H7 (cell line): Measurements from ENCODE around the gene ZNF454. TPM values are rescaled to one million over a fixed set of nuclear protein-coding genes. Genes with fewer than 3 reads are reported as not detected.

Source experiments
- DNase-seq: peaks from one replicate; pipeline ENCODE4 v3.0.0; 2012
- H3K27me3 ChIP-seq: 2 replicates; pipeline ENCODE4 v1.6.0; 2011; ENCODE audit warnings: mild to moderate bottlenecking, low read length; ENCODE audit not compliant: control insufficient read depth, insufficient read depth
- H3K36me3 ChIP-seq: replicated peaks from 2 replicates; pipeline ENCODE4 v1.5.1; 2011; ENCODE audit warnings: low read length; ENCODE audit not compliant: control insufficient read depth, insufficient read depth
- H3K4me3 ChIP-seq: 2 replicates; pipeline ENCODE4 v1.5.1; 2011; ENCODE audit warnings: low read depth, mild to moderate bottlenecking, control low read depth, low read length, moderate library complexity; ENCODE audit not compliant: insufficient read depth
- total RNA-seq: library from RNA; depleted of rRNA; stranded (reverse); fragments of >200 nt; shearing (Covaris generic); gene quantifications from 2 replicates; pipeline ENCODE4 v1.2.3, GENCODE V29; 2014; rRNA removed

Gene ZNF454
- total RNA-seq: 0.14 and 1.3 TPM in 2 replicates

DNA sequence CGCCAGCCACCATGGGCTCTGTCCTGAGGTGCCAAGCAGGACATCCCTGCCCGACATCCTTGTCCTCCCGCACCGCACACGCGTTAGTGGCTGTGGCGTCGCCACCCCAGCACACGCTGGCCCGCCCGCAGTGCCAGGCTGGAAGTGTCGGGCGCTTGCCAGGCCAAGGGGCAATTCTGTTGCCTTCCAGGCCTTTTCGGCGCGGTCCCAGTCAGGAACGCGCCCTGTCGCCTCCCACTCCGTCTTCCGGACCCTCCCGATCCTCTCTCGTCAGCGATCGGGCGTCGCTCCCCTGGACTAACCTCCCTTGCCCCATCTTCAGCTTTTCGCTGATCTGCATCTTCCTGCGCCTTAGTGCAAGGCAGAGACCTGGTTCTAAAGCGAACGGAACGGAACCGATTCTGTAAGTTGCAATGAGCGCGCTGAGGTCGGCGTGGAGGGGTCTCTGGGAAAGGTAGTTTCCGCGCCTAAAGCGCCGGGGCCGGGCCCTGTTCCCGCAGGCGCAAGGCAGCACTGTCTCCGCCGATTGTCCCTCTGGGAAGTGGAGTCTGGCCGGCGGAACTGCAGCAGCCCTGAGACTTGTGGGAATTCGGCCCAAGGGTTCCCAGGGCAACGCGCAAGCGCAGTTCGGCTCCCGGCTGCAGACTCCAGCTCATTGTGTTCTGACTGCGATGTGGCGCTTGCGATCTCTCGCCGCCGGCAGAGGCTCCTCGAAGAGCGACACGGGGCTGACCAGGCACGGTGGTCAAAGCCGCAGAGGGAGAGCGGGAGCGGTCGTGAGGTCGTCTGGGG, at the start of gene ZNF454:
Gene ZNF454, plus strand, starts transcription at position 630 of the 792 bp plus-strand sequence. CDS start 1,594 bp downstream, outside the sequence.
- peak within 1 kb of the TSS; percentile 29; the same call in 1 of the 2 replicates for H3K4me3 ChIP-seq
- H3K27me3 ChIP-seq: no peaks in the 10 kb centered on the region
- DNase-seq: peak; percentile 25
- H3K36me3 ChIP-seq: no peaks in the 10 kb centered on the region

DNA sequence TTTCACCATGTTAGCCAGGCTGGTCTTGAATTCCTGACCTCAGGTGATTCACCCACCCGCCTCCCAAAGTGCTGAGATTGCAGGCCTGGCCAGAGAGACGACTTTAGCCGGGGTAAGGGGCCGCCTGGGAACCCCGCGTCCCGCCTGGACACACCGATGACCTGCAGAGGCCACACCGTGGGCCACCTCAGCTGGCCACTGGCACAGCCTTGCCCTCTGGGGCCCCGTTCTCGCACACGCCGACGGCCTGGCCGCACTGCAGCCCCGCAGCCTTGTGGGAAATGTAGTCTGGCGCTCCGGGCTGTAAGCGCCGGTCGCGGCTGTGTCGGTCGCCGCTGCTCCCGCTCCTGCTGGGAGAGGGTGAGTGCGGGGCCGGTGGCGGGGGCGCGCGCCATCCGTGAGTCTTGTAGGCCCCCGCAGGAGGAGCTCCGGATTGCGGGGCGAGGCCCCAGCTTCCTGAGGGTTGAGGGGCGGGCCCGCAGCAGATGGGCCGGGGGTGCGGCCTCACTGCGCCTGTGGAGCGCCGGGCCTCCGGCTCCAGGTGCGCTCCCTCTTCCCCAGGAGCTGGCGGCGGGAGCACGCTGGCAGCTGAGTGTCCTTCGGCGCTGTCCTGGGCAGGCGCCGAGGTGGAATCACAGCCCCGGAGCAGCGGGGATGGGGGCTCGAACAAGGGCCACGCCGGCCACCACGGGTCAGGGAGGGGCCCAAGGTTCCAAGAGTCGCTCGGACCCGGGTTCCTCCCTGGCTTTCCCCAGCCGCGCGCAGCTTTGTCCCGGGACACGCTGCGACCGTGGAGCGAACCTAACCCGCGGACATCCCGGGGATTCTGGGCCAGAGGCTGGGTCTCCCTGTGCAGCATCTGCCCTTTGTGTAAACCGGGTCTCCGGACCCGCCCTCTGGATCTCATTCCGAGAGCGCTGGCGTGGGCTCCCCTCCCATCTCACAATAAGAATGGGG, 45.1 kb upstream of the ZNF454 start, which contains the start of gene ZFP2:
Gene ZFP2, plus strand, starts transcription at position 299 of the 957 bp plus-strand sequence. CDS start 35,401 bp downstream, outside the sequence.
- peak; percentile 88 for DNase-seq
- H3K36me3 ChIP-seq: no peaks in the 10 kb centered on the region
- H3K27me3 ChIP-seq: no peaks in the 10 kb centered on the region; the same call in 1 of the 2 replicates
- peak within 1 kb of the TSS; percentile 86 for H3K4me3 ChIP-seq

DNA sequence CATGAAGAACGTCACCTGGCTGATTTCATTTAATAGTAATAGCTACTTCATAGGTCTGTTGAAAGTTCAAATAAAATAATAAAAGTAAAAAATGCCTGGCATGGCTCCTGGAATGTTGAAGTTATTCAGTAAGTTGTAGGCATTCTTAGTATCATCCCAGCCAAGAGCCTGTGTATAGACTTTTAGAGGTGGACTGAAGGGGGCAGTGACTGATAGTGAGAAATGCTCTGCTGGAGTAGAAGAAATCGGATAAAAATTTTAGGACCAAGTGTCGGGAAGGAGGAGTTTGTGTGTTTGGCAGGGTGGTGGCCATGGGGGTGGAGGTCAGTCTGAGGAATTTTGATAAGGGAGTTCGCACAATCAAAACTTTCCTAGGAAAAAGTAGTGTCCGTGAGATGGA, 41.7 kb upstream of the ZNF454 start:
- no peak for DNase-seq
- Histone ChIP-seq H3K36me3 (no peaks in the 10 kb centered on the region), H3K27me3 (no peaks in the 10 kb centered on the region; the same call in 1 of the 2 replicates), H3K4me3 (no peak overlapping the region)

DNA sequence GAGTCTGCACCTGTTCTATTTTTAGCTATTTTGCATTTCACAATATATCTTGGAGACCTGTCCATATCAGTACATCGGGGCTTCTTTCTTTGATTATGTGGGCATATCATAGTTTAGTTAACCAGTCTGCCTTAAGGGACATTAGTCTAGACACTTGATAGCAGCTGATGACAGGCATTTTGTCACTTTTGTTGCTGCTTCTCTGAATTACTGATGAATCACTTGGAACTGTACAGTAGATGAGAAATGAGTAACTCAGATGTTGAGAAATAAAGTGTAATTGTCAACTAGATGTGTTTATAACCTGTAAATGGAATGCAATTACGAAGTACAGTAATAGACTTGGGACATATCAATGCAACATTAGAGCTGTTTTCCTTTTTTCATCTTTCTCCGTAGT, 38.1 kb upstream of the ZNF454 start:
- Histone ChIP-seq H3K27me3 (no peaks in the 10 kb centered on the region), H3K4me3 (no peak overlapping the region), H3K36me3 (no peaks in the 10 kb centered on the region)
- DNase-seq: no peak

DNA sequence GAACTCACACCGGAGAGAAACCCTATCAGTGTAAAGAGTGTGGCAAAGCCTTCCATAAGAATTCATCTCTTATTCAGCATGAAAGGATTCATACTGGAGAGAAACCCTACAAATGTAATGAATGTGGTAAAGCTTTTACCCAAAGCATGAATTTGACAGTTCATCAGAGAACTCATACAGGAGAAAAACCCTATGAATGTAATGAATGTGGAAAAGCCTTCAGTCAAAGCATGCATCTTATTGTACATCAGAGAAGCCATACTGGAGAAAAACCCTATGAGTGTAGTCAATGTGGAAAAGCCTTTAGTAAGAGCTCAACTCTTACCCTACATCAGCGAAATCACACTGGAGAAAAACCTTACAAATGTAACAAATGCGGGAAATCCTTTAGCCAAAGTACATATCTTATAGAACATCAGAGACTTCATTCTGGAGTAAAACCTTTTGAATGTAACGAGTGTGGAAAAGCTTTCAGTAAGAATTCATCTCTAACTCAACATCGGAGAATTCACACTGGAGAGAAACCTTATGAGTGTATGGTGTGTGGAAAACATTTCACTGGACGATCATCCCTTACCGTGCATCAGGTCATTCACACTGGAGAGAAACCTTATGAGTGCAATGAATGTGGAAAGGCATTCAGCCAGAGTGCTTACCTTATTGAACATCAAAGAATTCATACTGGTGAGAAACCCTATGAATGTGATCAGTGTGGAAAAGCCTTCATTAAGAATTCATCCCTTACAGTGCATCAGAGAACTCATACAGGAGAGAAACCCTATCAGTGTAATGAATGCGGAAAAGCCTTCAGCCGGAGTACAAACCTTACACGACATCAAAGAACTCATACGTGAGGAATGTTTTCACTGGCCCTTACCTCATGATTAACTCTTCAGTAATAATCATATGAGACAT, 8.9 kb upstream of the ZNF454 start:
- H3K4me3 ChIP-seq: no peak overlapping the region
- H3K27me3 ChIP-seq: no peaks in the 10 kb centered on the region
- no peak for DNase-seq
- no peaks in the 10 kb centered on the region for H3K36me3 ChIP-seq

DNA sequence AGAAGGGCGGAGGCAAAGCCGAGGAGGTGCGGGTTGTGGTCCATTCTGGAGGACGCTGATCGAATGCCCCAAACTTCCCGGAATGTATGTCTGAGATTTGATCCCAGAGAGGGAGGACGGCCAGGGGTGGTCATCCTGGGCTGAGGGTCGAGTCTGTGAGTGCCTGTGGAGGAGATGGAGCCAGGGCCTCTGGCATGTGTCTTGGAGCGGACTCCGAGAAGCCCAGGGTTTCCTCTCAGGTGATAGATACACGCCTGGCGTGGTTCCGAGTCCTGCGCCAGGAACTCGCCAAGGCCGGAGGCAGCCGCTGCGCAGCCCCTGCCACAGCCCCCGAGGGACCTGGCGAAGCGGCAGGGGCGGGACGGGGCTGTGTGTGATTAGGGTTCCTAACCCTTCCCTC, 363 bp downstream of the ZNF454 start:
- Histone ChIP-seq H3K36me3 (no peaks in the 10 kb centered on the region), H3K27me3 (no peaks in the 10 kb centered on the region), H3K4me3 (peak overlapping the region; percentile 13; the same call in 1 of the 2 replicates)
- DNase-seq: peak; percentile 26

DNA sequence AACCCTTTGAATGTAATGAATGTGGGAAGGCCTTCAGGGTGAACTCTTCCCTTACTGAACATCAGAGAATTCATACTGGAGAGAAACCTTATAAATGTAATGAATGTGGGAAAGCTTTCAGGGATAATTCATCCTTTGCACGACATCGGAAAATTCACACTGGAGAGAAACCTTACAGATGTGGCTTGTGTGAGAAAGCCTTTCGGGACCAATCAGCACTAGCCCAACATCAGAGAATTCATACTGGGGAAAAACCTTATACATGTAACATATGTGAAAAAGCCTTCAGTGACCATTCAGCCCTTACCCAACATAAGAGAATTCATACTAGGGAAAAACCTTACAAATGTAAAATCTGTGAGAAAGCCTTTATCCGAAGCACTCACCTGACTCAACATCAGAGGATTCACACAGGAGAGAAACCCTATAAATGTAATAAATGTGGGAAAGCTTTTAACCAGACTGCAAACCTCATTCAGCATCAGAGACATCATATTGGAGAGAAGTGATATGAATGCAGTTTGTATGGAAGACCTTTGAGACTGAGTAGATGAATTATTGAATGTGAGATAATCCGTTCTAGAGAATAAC, 24.6 kb downstream of the ZNF454 start:
- Histone ChIP-seq H3K27me3 (no peaks in the 10 kb centered on the region), H3K4me3 (no peak overlapping the region), H3K36me3 (no peaks in the 10 kb centered on the region)
- DNase-seq: no peak

DNA sequence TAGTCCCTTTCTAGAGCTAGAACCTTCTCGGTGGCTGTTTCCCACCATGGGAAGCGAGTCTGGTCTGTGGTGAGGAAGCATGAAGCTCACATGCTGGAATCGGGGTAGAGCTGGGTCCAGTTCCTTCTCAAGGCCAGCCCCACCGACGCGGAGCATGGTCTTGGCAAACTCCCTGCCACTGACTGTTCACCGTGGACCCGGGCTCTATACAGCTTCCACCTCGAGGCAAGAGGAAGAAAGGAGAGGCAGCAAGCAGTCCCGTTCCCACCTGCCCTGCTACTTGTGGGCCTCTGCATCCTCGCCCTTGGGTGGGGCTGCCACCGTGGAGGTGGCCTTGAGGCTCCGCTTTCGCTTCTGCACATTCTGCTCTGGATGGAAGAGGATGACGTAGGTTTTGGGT, 40.4 kb downstream of the ZNF454 start:
- no peaks in the 10 kb centered on the region for H3K27me3 ChIP-seq
- no peak for DNase-seq
- H3K4me3 ChIP-seq: no peak overlapping the region
- H3K36me3 ChIP-seq: no peaks in the 10 kb centered on the region

DNA sequence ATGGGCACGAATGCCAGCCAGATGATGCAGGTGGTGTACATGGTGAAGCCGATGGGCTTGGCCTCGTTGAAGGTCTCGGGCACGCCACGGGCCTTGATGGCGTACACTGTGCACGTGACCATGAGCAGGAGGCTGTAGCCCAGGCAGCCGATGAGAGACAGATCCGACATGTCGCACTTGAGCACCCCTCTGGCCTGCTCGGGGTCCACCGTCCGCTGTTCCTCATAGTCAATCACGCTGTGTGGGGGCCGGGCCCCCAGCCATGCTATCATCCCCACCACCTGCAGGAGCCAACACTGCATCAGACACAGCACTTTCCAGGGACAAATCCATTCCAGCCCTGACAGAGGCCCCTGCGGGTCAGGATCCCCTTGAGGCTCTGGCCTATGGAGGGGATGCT, 41.9 kb downstream of the ZNF454 start:
- Histone ChIP-seq H3K36me3 (no peaks in the 10 kb centered on the region), H3K27me3 (no peaks in the 10 kb centered on the region), H3K4me3 (no peak overlapping the region)
- DNase-seq: no peak

DNA sequence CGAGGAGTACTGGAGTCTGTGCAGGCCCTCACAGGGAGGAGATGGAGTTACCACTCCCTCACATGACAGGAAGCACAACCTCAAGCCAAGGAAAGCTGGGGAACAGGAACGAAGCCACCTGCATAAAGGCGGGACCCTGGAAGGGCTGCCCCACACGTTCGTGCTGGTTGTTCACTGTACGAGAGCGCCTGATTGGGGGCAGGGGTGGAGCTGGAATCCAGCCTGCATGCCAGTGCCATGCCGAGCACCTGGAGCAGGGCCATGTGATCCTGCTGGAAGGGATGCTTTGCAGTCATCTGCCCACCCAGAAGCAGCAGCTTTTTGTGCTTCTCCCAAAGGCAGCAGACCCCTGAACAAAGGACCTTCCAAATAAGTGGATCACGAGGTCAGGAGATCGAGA, 42.7 kb downstream of the ZNF454 start:
- Histone ChIP-seq H3K27me3 (no peaks in the 10 kb centered on the region), H3K4me3 (no peak overlapping the region), H3K36me3 (no peaks in the 10 kb centered on the region)
- DNase-seq: no peak

DNA sequence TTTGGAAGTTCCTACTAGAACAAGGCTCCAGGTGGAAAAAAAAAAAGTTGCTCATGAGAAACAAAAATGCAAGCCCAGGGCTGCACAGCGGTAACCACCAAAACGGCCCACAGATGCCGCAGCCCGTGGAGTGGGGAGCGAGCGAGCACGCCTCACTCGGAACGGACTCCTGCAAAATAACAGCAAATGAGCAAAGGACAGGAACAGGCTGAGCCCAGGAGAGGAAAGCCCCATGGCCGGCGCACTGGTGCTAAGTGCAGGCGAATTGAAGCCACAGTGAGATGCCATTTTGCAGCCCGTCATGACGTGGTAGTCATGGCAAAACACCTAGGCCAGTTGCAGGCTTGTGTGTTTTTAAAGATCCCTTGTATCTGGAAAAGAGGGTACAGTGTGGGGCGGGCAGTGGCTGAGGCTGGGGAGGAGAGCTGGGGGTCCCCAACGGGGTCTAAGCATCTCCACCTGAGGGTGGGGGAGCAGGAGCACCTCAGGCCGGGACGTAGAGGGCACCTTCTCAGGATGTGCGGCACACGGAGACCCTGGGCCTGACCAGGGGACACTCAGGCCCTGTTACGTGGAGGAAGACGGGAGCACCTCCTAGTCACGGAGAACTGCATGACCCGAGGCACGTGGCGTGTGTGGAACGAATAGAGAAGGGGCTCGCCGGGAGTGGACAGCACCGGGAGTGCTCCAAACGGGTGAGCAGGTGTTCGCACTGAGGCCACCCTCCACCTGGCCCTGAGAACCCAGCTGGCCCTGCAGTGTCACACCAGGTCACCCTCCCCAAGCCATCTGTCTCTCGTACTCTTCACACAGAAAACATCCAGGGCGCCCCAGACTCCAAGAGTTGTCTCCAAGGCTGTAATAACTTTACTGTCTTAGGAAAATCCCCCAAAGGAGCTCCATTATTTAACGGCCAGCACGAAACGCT, 43.4 kb downstream of the ZNF454 start:
- no peak overlapping the region for H3K4me3 ChIP-seq
- H3K36me3 ChIP-seq: no peaks in the 10 kb centered on the region

DNA sequence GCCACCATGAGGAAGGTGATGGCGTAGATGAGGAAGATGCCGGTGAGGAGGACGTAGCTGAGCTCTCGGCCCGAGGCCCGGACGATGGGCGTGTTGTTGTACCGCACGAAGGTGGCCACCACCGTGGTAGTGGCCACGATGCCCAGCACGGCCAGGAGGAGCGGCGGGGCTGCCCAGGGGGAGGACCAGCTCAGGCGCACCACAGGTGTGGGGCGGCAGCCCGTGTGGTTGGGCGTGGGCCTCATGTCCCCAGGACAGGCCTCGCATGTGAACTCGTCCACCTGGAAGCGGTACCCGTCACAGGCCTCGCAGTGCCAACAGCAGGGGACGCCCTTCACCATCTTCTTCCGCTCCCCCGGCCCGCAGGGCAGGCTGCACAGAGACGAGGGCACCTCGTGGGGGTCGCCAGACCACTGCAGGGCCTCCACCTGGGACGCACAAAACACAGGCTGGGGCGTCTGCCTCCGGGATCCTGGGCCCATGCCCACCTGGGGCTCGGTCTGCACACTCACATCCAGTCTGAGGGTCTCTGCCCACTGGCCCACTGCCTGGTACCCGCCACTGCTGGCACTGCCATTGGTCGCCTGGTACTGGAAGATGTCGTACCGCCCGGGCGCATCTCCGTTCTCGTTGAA, 45.4 kb downstream of the ZNF454 start:
- no peak overlapping the region for H3K4me3 ChIP-seq
- no peaks in the 10 kb centered on the region for H3K36me3 ChIP-seq
- no peaks in the 10 kb centered on the region for H3K27me3 ChIP-seq
- DNase-seq: peak; percentile 22

More for the DNA sequence above, 43.4 kb downstream of the ZNF454 start:
- peak; percentile 24 for DNase-seq
- H3K27me3 ChIP-seq: no peaks in the 10 kb centered on the region
